GM12872 (cell line): Measurements from ENCODE around the gene SLC39A6.

ENCODE experiments used
- CTCF ChIP-seq: IDR thresholded peaks from 3 replicates; pipeline ENCODE4 v1.5.1; 2011; ENCODE audit warnings: low read depth, mild to moderate bottlenecking, low read length, moderate library complexity; ENCODE audit not compliant: insufficient read depth

The SLC39A6 gene

GRCh38 chr18:36152781-36153180 is 23.6 kb upstream of the SLC39A6 start:
- no peak for TF ChIP-seq CTCF

- no peak for TF ChIP-seq CTCF
Observed at GRCh38 chr18:36149514-36150289, 20.6 kb upstream of the SLC39A6 start.

- TF ChIP-seq CTCF, result no peak
Observed at GRCh38 chr18:36143391-36143790, 14.3 kb upstream of the SLC39A6 start.

DNA sequence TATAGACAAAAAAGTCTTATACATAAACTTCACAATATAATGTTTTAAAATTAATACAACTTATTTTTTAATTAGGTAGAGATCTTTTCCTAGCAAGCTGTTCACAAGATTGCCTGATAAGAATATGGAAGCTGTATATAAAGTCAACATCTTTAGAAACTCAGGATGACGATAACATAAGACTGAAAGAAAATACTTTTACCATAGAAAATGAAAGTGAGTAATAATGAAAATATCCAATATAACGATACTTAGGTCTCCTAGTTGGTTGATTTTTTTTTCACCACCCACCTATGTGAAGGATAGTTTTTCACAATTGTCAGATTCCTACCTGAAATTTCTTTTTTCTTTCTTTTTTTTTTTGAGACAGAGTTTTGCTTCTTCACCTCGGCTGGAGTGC is 13.6 kb upstream of the SLC39A6 start:
- no peak for TF ChIP-seq CTCF

GRCh38 chr18:36141576-36141975 is 12.4 kb upstream of the SLC39A6 start:
- no peak for TF ChIP-seq CTCF

DNA sequence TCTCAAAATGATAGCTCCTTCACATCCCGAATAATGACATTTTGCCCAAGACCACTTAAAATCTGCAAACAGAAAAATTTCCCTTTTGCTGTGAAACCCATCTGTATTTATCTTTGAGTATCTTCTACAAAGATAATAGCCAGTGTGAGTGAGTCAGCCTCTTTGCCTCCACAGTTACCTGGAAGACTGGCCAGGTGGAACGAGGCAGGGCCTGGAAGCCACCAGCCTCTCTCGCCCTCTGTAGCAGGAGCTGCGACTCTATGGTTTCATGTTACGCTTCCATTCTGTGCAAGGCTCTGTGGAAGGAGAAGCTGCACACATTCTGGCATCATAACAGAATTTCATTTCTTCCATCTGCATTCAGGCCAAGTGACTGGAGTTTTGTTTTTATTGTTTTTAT is 10.1 kb upstream of the SLC39A6 start:
- no peak for TF ChIP-seq CTCF

- TF ChIP-seq CTCF, result no peak
Observed at GRCh38 chr18:36135264-36135663, 6.1 kb upstream of the SLC39A6 start.

GRCh38 chr18:36132756-36133155 is 3.6 kb upstream of the SLC39A6 start:
- TF ChIP-seq CTCF, result no peak
